NT2/D1 (cell line): ENCODE results near the gene PRR15.

Experiments used
- DNase-seq: peaks from one replicate; pipeline ENCODE4 v3.0.0-alpha.2; 2011; ENCODE audit warnings: low read depth, low spot score
- H3K27me3 ChIP-seq: 2 replicates; pipeline ENCODE4 v1.6.0; 2011; ENCODE audit warnings: mild to moderate bottlenecking; ENCODE audit not compliant: insufficient read length, insufficient read depth
- H3K36me3 ChIP-seq: 2 replicates; pipeline ENCODE4 v1.6.1; 2011; ENCODE audit warnings: mild to moderate bottlenecking, low read length, mixed read lengths; ENCODE audit not compliant: insufficient read depth, insufficient read length
- H3K4me1 ChIP-seq: 2 replicates; pipeline ENCODE4 v1.5.1; 2011; ENCODE audit not compliant: insufficient read depth, insufficient read length
- H3K4me3 ChIP-seq: 2 replicates; pipeline ENCODE4 v1.5.1; 2011; ENCODE audit warnings: low read depth; ENCODE audit not compliant: insufficient read length
- H3K9ac ChIP-seq: 2 replicates; pipeline ENCODE4 v1.6.0; 2011; ENCODE audit warnings: low read depth; ENCODE audit not compliant: insufficient read length
- H3K9me3 ChIP-seq: 2 replicates; pipeline ENCODE4 v1.5.1; 2011; ENCODE audit warnings: mild to moderate bottlenecking, low read length; ENCODE audit not compliant: insufficient read depth
- SUZ12 ChIP-seq: IDR thresholded peaks from 2 replicates; pipeline ENCODE4 v1.6.1; 2011; ENCODE audit not compliant: insufficient read length, insufficient read depth; ENCODE audit errors: extremely low read depth
- YY1 ChIP-seq: IDR thresholded peaks from 2 replicates; pipeline ENCODE4 v1.6.1; 2011; ENCODE audit not compliant: insufficient read length, insufficient read depth
- ZNF274 ChIP-seq: IDR thresholded peaks from 2 replicates; pipeline ENCODE4 v1.6.1; 2011; ENCODE audit warnings: mild to moderate bottlenecking, low read depth, low read length

Gene PRR15

DNA sequence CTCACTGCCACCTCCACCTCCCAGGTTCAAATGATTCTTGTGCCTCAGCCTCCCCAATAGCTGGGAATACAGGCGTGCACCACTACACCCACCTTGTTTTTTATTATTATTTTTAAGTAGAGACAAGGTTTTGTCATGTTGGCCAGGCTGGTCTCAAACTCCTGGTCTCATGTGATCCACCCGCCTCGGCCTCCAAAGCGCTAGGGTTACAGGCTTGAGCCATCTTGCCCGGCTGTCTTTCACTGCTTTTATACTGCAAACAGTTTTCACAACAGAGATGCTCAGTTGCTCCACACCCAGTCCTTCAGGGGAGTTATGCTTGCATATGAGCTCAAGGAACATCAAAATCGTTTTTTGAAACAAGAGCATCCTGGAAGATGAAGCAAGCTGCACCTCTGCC, 1.3 kb upstream of the PRR15 start:
- Histone ChIP-seq H3K9ac (no peak overlapping the region), H3K36me3 (no peaks in the 10 kb centered on the region), H3K4me3 (peak overlapping the region; percentile 64), H3K27me3 (peaks cover 58% of the 10 kb centered on the region), H3K4me1 (peaks cover 3% of the 10 kb centered on the region), H3K9me3 (no peaks in the 10 kb centered on the region)
- TF ChIP-seq ZNF274 (no peak), YY1 (no peak), SUZ12 (no peak)
- DNase-seq = no peak

DNA sequence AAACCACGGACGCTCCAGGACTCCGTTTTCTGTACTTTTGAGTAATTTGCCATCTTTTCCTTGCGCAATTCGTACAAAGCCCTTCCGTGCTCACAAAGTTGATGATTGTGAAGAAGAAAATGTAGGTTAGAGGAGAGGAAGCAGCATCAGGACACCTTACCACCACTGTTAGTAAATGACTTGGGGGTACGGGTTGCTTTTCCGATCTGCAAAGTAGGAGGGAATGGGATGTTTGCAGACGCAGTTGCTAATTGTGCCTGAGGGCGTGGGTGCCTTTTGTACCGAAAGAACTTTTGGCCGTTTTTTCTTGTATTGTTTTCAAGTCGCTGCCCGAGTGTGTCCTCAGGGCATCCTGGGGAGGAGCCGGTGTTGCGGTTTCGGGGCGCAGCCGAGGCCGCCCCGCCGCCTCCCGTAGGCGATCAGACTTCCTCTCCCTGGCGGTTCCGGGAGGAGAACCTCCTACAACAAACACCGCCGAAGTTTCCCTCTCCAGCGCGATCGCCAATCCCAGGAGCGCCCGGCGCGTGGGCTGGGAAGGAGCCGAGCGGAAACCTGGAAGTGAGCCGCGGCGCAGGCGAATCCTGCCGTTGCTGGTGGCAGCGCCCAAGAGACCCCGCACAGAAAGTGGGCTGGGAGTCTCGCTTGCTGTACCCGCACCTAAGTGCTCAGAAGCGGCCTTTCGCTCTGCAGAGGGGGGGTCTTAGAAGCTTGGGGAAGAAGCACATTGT, 1.0 kb downstream of the PRR15 start:
- Histone ChIP-seq H3K36me3 (no peaks in the 10 kb centered on the region), H3K27me3 (peaks cover 76% of the 10 kb centered on the region), H3K9ac (peak overlapping the region; percentile 79), H3K4me1 (peaks cover 3% of the 10 kb centered on the region), H3K4me3 (peak overlapping the region; percentile 64), H3K9me3 (no peaks in the 10 kb centered on the region)
- DNase-seq = no peak
- TF ChIP-seq SUZ12 (no peak), YY1 (no peak), ZNF274 (no peak)

DNA sequence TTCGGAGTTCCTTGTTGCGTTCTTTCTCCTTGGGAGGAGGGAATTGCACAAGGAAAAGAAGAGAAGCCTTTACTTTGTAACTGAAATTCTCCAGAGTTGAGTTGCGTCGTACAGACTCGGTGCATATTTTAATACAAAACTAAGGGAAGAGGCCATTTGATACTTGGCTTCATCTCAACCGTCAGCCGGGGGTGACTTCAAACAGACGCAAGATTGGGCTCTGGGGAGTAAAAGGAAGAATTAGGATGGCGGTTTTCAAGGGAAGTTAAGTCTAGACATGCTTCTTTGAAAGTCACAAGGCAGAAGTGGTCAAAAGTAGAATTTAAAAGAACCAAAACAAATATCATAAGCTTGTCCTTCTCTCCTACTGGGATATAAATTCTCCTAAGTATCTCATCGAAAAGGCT, 1.6 kb downstream of the PRR15 start:
- H3K4me1 ChIP-seq = peaks cover 3% of the 10 kb centered on the region
- TF ChIP-seq ZNF274 (no peak), YY1 (no peak), SUZ12 (no peak)
- peak overlapping the region; percentile 64 for H3K4me3 ChIP-seq
- H3K27me3 ChIP-seq = peaks cover 72% of the 10 kb centered on the region
- DNase-seq = no peak
- no peaks in the 10 kb centered on the region for H3K36me3 ChIP-seq
- no peaks in the 10 kb centered on the region for H3K9me3 ChIP-seq
- H3K9ac ChIP-seq = peak overlapping the region; percentile 79

DNA sequence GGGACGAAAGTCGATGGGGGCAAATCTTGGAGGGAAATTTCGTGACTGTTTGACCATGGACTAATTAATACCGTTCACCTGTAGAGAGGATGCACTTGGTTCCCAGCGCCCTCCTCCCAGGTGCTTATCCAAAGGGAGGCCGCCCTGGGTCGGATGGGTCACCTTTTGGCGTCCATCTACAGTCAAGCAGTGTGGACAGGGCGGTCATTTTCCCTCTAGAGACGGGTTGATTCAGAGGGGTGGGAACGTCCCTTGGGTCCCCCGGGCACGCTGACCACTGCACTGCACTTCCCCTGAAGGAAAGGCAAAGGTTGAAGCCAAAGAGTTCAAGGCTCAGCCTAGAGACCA, 2.0 kb downstream of the PRR15 start:
- peaks cover 69% of the 10 kb centered on the region for H3K27me3 ChIP-seq
- peak overlapping the region; percentile 64 for H3K4me3 ChIP-seq
- H3K4me1 ChIP-seq = peaks cover 3% of the 10 kb centered on the region
- TF ChIP-seq YY1 (no peak), SUZ12 (no peak), ZNF274 (no peak)
- H3K36me3 ChIP-seq = no peaks in the 10 kb centered on the region
- peak overlapping the region; percentile 65 for H3K9ac ChIP-seq
- DNase-seq = no peak
- no peaks in the 10 kb centered on the region for H3K9me3 ChIP-seq

DNA sequence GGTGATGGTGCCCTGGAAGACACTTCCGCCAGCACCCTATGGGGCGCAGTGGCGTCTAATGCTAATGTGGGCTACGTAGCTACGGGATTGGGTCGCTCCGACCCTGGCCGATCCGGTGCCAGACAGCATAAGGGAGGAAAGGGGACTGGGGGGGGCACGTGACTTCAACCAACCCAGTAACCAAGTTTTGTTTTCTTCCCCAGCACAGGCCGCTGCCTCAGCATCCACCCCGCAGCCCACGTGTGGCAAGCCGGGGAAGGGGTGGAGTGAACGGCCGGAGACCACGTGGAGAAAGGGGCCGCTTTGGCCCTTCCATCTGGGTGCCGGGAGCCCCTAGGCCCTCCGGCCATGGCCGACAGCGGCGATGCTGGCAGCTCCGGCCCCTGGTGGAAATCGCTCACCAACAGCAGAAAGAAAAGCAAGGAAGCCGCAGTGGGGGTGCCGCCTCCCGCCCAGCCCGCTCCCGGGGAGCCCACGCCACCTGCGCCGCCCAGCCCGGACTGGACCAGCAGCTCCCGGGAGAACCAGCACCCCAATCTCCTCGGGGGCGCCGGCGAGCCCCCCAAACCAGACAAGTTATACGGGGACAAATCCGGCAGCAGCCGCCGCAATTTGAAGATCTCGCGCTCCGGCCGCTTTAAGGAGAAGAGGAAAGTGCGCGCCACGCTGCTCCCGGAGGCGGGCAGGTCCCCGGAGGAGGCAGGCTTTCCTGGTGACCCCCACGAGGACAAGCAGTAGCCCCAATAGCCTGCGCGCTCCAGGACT, 2.5 kb downstream of the PRR15 start:
- Histone ChIP-seq H3K9me3 (no peaks in the 10 kb centered on the region), H3K4me3 (peak overlapping the region; percentile 64), H3K4me1 (peaks cover 3% of the 10 kb centered on the region), H3K27me3 (peaks cover 68% of the 10 kb centered on the region), H3K36me3 (no peaks in the 10 kb centered on the region), H3K9ac (peak overlapping the region; percentile 65)
- no peak for DNase-seq
- TF ChIP-seq SUZ12 = no peak
- TF ChIP-seq ZNF274 = no peak
- TF ChIP-seq YY1 = no peak

DNA sequence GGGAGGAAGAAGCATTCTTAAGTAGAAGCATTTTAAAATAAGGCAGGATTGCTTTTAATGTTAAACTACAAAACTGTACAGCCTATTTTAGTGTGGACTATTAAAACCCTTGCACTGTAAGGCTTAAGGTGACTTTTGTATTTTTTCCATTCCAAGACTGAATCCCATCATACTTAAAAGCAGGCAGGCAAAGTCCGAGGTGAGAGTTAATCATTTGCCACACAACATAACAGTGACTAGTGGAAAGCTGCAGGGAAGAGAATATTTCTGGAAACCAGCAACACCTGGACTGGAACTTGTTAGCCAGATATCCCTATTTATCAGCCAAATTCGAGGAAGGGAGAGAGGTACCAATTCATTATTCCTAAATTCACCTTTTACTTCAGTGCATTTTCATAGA, 3.5 kb downstream of the PRR15 start:
- no peak overlapping the region for H3K4me3 ChIP-seq
- H3K9me3 ChIP-seq = no peaks in the 10 kb centered on the region
- H3K27me3 ChIP-seq = peaks cover 58% of the 10 kb centered on the region
- H3K4me1 ChIP-seq = peaks cover 3% of the 10 kb centered on the region
- no peak for DNase-seq
- no peaks in the 10 kb centered on the region for H3K36me3 ChIP-seq
- no peak for TF ChIP-seq YY1
- TF ChIP-seq ZNF274 = no peak
- TF ChIP-seq SUZ12 = no peak
- no peak overlapping the region for H3K9ac ChIP-seq

DNA sequence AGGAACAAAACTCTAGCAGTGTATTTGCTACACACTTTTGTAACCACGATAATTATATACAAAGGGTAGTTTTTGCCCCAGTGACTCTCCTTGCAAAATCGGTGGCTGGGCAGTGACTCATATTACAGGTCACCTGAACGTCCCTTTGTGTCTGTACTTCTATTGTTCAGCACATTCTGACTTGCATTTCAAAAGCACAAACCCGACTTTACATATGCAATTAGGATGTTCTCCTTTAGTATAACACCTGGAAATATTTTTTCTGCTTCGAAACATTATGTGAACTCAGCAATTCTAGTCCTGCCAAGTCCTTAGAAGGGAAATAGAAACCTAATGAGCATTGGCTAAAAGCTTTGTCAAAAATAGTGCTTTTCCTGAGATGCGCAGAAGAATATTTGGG, 6.0 kb downstream of the PRR15 start:
- Histone ChIP-seq H3K27me3 (peaks cover 44% of the 10 kb centered on the region), H3K4me1 (no peaks in the 10 kb centered on the region), H3K9me3 (no peaks in the 10 kb centered on the region), H3K36me3 (no peaks in the 10 kb centered on the region), H3K9ac (no peak overlapping the region), H3K4me3 (no peak overlapping the region)
- DNase-seq = no peak
- TF ChIP-seq YY1 (no peak), SUZ12 (no peak), ZNF274 (no peak)
